Liver (tissue), 9 donors: ENCODE results near the gene PPP3CA. TPM values are rescaled to one million over a fixed set of nuclear protein-coding genes. Genes with fewer than 3 reads are reported as not detected.

Experiments used
- DNase-seq: peaks from one replicate; pipeline ENCODE4 v3.0.0-alpha.2; 2017; ENCODE audit warnings: low spot score
- H3K27ac ChIP-seq, 2 donors: one replicate each; pipeline ENCODE4 v1.7.0; 2013; ENCODE audit warnings: inconsistent platforms in 2 of 2, low read length in 2 of 2, control low read depth in 1 of 2, low read depth in 1 of 2, mild to moderate bottlenecking in 1 of 2
- H3K27me3 ChIP-seq, 4 donors: one replicate each; pipeline versions ENCODE4 v1.6.1 to v1.7.0; 2013; ENCODE audit warnings: low read length in 3 of 4, inconsistent platforms in 1 of 4, mild to moderate bottlenecking in 1 of 4, moderate library complexity in 1 of 4; ENCODE audit not compliant: control insufficient read depth in 4 of 4, insufficient read depth in 4 of 4
- H3K36me3 ChIP-seq, 4 donors: one replicate each; pipeline versions ENCODE4 v1.6.1 to v1.7.0; 2013; ENCODE audit warnings: low read length in 3 of 4, mild to moderate bottlenecking in 3 of 4, low read depth in 1 of 4, moderate library complexity in 1 of 4; ENCODE audit not compliant: control insufficient read depth in 4 of 4, insufficient read depth in 3 of 4
- H3K4me1 ChIP-seq, 4 donors: one replicate each; pipeline versions ENCODE4 v1.6.1 to v1.7.0; 2013; ENCODE audit warnings: low read length in 3 of 4, mild to moderate bottlenecking in 3 of 4, moderate library complexity in 1 of 4; ENCODE audit not compliant: control insufficient read depth in 4 of 4, insufficient read depth in 4 of 4
- H3K4me3 ChIP-seq, 3 donors: one replicate each; pipeline versions ENCODE4 v1.6.1 to v1.7.0; 2013; ENCODE audit warnings: low read length in 3 of 3, control low read depth in 1 of 3, low read depth in 1 of 3, mild to moderate bottlenecking in 1 of 3
- H3K9ac ChIP-seq, 2 donors: one replicate each; pipeline ENCODE4 v1.7.0; 2013; ENCODE audit warnings: low read length in 2 of 2, mild to moderate bottlenecking in 2 of 2, moderate library complexity in 2 of 2, control low read depth in 1 of 2, low read depth in 1 of 2
- H3K9me3 ChIP-seq, 4 donors: one replicate each; pipeline versions ENCODE4 v1.6.1 to v1.7.0; 2013; ENCODE audit warnings: low read length in 3 of 4; ENCODE audit not compliant: control insufficient read depth in 4 of 4
- EGR1 ChIP-seq, 2 donors: IDR thresholded peaks; 2 replicates each; pipeline ENCODE4 v1.6.1; 2016 to 2018; ENCODE audit warnings: antibody characterized with exemption in 2 of 2, low read depth in 2 of 2
- FOXA1 ChIP-seq: IDR thresholded peaks from 2 replicates; pipeline ENCODE4 v1.6.1; 2016; ENCODE audit warnings: antibody characterized with exemption
- FOXA2 ChIP-seq: IDR thresholded peaks from 2 replicates; pipeline ENCODE4 v1.6.1; 2016; ENCODE audit warnings: antibody characterized with exemption
- GABPA ChIP-seq, 2 donors: IDR thresholded peaks in 1 of 2; conservative IDR thresholded peaks in 1 of 2; 2 replicates each; pipeline ENCODE4 v1.6.1; 2016; ENCODE audit warnings: antibody characterized with exemption in 2 of 2, mild to moderate bottlenecking in 1 of 2, moderate library complexity in 1 of 2
- HNF4A ChIP-seq, 2 donors: conservative IDR thresholded peaks; 2 replicates each; pipeline ENCODE4 v1.6.1; 2016; ENCODE audit warnings: antibody characterized with exemption in 2 of 2, mild to moderate bottlenecking in 2 of 2
- HNF4G ChIP-seq: IDR thresholded peaks from 2 replicates; pipeline ENCODE4 v1.6.1; 2016; ENCODE audit warnings: antibody characterized with exemption
- JUND ChIP-seq, 2 donors: IDR thresholded peaks; 2 replicates each; pipeline ENCODE4 v1.6.1; 2016; ENCODE audit warnings: antibody characterized with exemption in 2 of 2
- NR2F2 ChIP-seq: IDR thresholded peaks from 2 replicates; pipeline ENCODE4 v1.6.1; 2016; ENCODE audit warnings: antibody characterized with exemption
- RAD21 ChIP-seq, 2 donors: IDR thresholded peaks; 2 replicates each; pipeline ENCODE4 v1.6.1; 2016; ENCODE audit warnings: antibody characterized with exemption in 2 of 2, mild to moderate bottlenecking in 2 of 2
- RXRA ChIP-seq, 2 donors: IDR thresholded peaks; 2 replicates each; pipeline ENCODE4 v1.6.1; 2017 to 2018; ENCODE audit warnings: antibody characterized with exemption in 2 of 2, mild to moderate bottlenecking in 1 of 2
- SP1 ChIP-seq: IDR thresholded peaks from 2 replicates; pipeline ENCODE4 v1.6.1; 2018; ENCODE audit warnings: antibody characterized with exemption, mild to moderate bottlenecking
- TAF1 ChIP-seq: conservative IDR thresholded peaks from 2 replicates; pipeline ENCODE4 v1.6.1; 2016; ENCODE audit warnings: antibody characterized with exemption, mild to moderate bottlenecking
- YY1 ChIP-seq: IDR thresholded peaks from 2 replicates; pipeline ENCODE4 v1.6.1; 2016; ENCODE audit warnings: antibody characterized with exemption, mild to moderate bottlenecking
- WGBS: extraction: QIAGEN DNeasy Blood & Tissue Kit; methylation state at CpG from one replicate; pipeline ENCODE4 v1.1.7; 2013; 5-methylcytosine and 5-hydroxymethylcytosine counted together
- polyA plus RNA-seq, 2 donors: library from polyadenylated mRNA; stranded (reverse) in 1 of 2; unstranded in 1 of 2; fragments of 200-250 nt in 1 of 2; fragments of >200 nt in 1 of 2; fragmentation: Nextera tagmentation in 1 of 2; extraction: Ambion mirVana in 1 of 2; gene quantifications; one replicate each; pipeline versions ENCODE4 v1.2.1 to v1.2.3, GENCODE V29; 2013 to 2015
- total RNA-seq, 2 donors: library from RNA; depleted of rRNA; stranded (reverse); fragments of >200 nt; gene quantifications; one replicate each; pipeline ENCODE4 v1.2.3, GENCODE V29; 2014
- TF ChIP-seq, protein P1 (sequence below): fragments of 150-350 bp; IDR thresholded peaks from 2 replicates; pipeline ENCODE4 v1.5.1; 2017; ENCODE audit warnings: improper control_type of control experiment, low read depth, low read length; ENCODE audit not compliant: missing input control
- TF ChIP-seq, protein P2 (sequence below): IDR thresholded peaks from 2 replicates; pipeline ENCODE4 v1.6.1; 2016; ENCODE audit warnings: antibody characterized with exemption
- TF ChIP-seq, protein P3 (sequence below): IDR thresholded peaks from 2 replicates; pipeline ENCODE4 v1.6.1; 2016; ENCODE audit warnings: antibody characterized with exemption
- TF ChIP-seq, protein P4 (sequence below): IDR thresholded peaks from 2 replicates; pipeline ENCODE4 v1.6.1; 2016; ENCODE audit warnings: antibody characterized with exemption
- TF ChIP-seq, protein P5 (sequence below): IDR thresholded peaks from 2 replicates; pipeline ENCODE4 v1.6.1; 2016; ENCODE audit warnings: antibody characterized with exemption, mild to moderate bottlenecking
- donor health status: healthy.
- donor health status: healthy.
- donor health status: healthy.
- donor health status: healthy.
- donor health status: healthy.

Gene PPP3CA
- total and polyA plus RNA-seq, 4 donors: 3.6 to 18.2 (median 14.2) TPM

DNA sequence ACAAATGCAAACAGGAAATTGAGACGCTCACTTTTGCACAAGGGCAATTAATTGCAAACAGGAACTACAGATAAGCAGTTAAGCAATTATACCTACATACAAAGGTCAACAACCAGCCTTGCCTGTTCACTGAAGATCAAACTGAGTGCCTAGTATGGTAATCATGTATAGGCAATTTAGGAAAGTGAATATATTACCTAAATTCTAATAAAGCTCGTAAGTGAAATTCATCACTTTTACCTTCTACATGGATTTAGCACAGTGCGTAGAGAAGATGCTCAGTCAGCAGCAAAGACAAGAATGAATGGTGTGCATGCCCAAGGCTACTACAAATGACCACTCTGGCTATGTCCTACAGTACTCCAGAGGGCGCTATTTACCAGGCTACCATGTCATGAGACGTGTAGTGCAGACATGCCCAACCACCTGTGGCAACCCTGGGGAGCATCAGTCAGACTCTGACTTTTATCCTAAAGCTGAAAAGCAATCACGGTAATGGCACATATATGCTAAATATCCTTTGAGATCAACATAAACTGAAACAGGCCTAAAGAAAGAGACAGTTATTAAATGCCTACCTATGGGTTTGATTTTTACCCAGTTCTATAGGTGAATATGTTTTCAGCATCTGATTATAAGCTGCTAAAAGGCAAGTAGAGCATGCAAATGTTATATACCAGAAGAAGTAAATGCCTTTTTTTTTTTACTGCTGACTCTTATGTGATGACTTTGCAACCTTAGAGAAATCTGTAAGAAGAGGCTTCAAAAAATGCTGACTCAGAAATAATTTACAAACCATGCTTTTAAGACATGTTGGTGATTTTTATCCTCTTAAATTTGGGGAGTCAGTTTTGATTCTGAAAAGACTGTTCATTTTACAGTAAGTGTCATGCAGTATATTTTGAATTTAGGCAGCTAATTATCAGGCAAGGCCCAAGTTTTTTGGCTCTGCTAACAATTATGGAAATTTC is 178.0 kb downstream of the PPP3CA start:
- H3K4me3 ChIP-seq: no peak overlapping the region
- WGBS: 21% methylated on average over 6 of the region's 6 CpGs
- peaks cover 0 to 9% (median 3%) of the 10 kb centered on the region in 4 donors for H3K4me1 ChIP-seq
- H3K9me3 ChIP-seq: no peaks in the 10 kb centered on the region
- H3K27me3 ChIP-seq: no peaks in the 10 kb centered on the region
- DNase-seq: peak; percentile 53
- peak; percentile 73 to 81 for TF ChIP-seq HNF4A (conservative IDR thresholded peaks at IDR 0.05)
- TF ChIP-seq, protein P1, sequence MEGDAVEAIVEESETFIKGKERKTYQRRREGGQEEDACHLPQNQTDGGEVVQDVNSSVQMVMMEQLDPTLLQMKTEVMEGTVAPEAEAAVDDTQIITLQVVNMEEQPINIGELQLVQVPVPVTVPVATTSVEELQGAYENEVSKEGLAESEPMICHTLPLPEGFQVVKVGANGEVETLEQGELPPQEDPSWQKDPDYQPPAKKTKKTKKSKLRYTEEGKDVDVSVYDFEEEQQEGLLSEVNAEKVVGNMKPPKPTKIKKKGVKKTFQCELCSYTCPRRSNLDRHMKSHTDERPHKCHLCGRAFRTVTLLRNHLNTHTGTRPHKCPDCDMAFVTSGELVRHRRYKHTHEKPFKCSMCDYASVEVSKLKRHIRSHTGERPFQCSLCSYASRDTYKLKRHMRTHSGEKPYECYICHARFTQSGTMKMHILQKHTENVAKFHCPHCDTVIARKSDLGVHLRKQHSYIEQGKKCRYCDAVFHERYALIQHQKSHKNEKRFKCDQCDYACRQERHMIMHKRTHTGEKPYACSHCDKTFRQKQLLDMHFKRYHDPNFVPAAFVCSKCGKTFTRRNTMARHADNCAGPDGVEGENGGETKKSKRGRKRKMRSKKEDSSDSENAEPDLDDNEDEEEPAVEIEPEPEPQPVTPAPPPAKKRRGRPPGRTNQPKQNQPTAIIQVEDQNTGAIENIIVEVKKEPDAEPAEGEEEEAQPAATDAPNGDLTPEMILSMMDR: peak; percentile 91
- TF ChIP-seq, protein P2, sequence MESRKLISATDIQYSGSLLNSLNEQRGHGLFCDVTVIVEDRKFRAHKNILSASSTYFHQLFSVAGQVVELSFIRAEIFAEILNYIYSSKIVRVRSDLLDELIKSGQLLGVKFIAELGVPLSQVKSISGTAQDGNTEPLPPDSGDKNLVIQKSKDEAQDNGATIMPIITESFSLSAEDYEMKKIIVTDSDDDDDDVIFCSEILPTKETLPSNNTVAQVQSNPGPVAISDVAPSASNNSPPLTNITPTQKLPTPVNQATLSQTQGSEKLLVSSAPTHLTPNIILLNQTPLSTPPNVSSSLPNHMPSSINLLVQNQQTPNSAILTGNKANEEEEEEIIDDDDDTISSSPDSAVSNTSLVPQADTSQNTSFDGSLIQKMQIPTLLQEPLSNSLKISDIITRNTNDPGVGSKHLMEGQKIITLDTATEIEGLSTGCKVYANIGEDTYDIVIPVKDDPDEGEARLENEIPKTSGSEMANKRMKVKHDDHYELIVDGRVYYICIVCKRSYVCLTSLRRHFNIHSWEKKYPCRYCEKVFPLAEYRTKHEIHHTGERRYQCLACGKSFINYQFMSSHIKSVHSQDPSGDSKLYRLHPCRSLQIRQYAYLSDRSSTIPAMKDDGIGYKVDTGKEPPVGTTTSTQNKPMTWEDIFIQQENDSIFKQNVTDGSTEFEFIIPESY: no peak
- peak; percentile 79 for TF ChIP-seq RXRA (IDR thresholded peaks at IDR 0.05)
- TF ChIP-seq HNF4G: no peak
- TF ChIP-seq, protein P3, sequence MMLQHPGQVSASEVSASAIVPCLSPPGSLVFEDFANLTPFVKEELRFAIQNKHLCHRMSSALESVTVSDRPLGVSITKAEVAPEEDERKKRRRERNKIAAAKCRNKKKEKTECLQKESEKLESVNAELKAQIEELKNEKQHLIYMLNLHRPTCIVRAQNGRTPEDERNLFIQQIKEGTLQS: peak; percentile 41
- TF ChIP-seq, protein P4, sequence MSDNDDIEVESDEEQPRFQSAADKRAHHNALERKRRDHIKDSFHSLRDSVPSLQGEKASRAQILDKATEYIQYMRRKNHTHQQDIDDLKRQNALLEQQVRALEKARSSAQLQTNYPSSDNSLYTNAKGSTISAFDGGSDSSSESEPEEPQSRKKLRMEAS: peak; percentile 68
- TF ChIP-seq, protein P5, sequence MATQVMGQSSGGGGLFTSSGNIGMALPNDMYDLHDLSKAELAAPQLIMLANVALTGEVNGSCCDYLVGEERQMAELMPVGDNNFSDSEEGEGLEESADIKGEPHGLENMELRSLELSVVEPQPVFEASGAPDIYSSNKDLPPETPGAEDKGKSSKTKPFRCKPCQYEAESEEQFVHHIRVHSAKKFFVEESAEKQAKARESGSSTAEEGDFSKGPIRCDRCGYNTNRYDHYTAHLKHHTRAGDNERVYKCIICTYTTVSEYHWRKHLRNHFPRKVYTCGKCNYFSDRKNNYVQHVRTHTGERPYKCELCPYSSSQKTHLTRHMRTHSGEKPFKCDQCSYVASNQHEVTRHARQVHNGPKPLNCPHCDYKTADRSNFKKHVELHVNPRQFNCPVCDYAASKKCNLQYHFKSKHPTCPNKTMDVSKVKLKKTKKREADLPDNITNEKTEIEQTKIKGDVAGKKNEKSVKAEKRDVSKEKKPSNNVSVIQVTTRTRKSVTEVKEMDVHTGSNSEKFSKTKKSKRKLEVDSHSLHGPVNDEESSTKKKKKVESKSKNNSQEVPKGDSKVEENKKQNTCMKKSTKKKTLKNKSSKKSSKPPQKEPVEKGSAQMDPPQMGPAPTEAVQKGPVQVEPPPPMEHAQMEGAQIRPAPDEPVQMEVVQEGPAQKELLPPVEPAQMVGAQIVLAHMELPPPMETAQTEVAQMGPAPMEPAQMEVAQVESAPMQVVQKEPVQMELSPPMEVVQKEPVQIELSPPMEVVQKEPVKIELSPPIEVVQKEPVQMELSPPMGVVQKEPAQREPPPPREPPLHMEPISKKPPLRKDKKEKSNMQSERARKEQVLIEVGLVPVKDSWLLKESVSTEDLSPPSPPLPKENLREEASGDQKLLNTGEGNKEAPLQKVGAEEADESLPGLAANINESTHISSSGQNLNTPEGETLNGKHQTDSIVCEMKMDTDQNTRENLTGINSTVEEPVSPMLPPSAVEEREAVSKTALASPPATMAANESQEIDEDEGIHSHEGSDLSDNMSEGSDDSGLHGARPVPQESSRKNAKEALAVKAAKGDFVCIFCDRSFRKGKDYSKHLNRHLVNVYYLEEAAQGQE: no peak
- peak; percentile 26 for TF ChIP-seq NR2F2
- peak; percentile 14 to 29 for TF ChIP-seq EGR1 (IDR thresholded peaks at IDR 0.05; ENCODE audit: low read depth in 2 of 2)
- peak; percentile 100 for TF ChIP-seq RAD21 (IDR thresholded peaks at IDR 0.05)
- TF ChIP-seq FOXA2: peak; percentile 72
- peak; percentile 49 for TF ChIP-seq YY1
- TF ChIP-seq GABPA (IDR thresholded peaks at IDR 0.05 in 1 of 2, conservative IDR thresholded peaks at IDR 0.05 in 1 of 2): peak in 1 of 2 donors; percentile 47
- TF ChIP-seq JUND (IDR thresholded peaks at IDR 0.05): peak; percentile 49 to 54
- TF ChIP-seq FOXA1: peak; percentile 71
- TF ChIP-seq SP1: peak; percentile 63
- TF ChIP-seq TAF1: no peak
- no peak overlapping the region for H3K9ac ChIP-seq
- H3K27ac ChIP-seq: no peak overlapping the region
- no peaks in the 10 kb centered on the region for H3K36me3 ChIP-seq
